GM13977 (cell line): ENCODE results near the gene ERC2.

ENCODE experiments used
- DNase-seq: peaks from one replicate; pipeline ENCODE4 v3.0.0; 2012; ENCODE audit warnings: low spot score
- CTCF ChIP-seq: IDR thresholded peaks from 2 replicates; pipeline ENCODE4 v1.5.1; 2012; ENCODE audit warnings: mild to moderate bottlenecking, control low read depth; ENCODE audit not compliant: insufficient read depth; ENCODE audit errors: extremely low read depth, missing control alignments
- in situ Hi-C: fragments of 300-500 bp; cut with MboI; formaldehyde crosslinking; loops from one replicate; pipeline ENCODE4 v1.12.0; 2022; ENCODE audit warnings: low sequenced_read_pairs, low pct_unique_long_range_greater_than_20kb, mixed read lengths, inconsistent platforms; ENCODE audit not compliant: unreplicated experiment

The ERC2 gene

GRCh38 chr3:55634345-55634744 is 833.9 kb downstream of the ERC2 start:
- in situ Hi-C loops = no loop called here
- no peak for DNase-seq
- no peak for TF ChIP-seq CTCF

- TF ChIP-seq CTCF = no peak
- in situ Hi-C loops = no loop called here
These were observed 834.9 kb downstream of the ERC2 start for GRCh38 chr3:55633333-55633732.

GRCh38 chr3:55631766-55632331 is 836.4 kb downstream of the ERC2 start:
- no peak for DNase-seq
- in situ Hi-C loops = no loop called here
- no peak for TF ChIP-seq CTCF

More at GRCh38 chr3:55633333-55633732, 834.9 kb downstream of the ERC2 start:
- no peak for DNase-seq

GRCh38 chr3:55630921-55631299 is 837.4 kb downstream of the ERC2 start:
- no peak for TF ChIP-seq CTCF
- no peak for DNase-seq
- in situ Hi-C loops = no loop called here

- in situ Hi-C loops = no loop called here
- DNase-seq = no peak
- TF ChIP-seq CTCF = no peak
These were observed 837.9 kb downstream of the ERC2 start for GRCh38 chr3:55630280-55630920.

- DNase-seq = no peak
- TF ChIP-seq CTCF = no peak
- in situ Hi-C loops = no loop called here
These were observed 838.8 kb downstream of the ERC2 start for GRCh38 chr3:55629432-55629831.
